AG09309 (cell line): ENCODE results near the gene ARHGAP22.

ENCODE experiments used
- DNase-seq: peaks from one replicate; pipeline ENCODE4 v3.0.0-alpha.2; 2010; ENCODE audit warnings: low read depth
- H3K4me3 ChIP-seq: 2 replicates; pipeline ENCODE4 v1.5.1; 2011; ENCODE audit warnings: mild to moderate bottlenecking, low read depth, low read length, moderate library complexity; ENCODE audit not compliant: control insufficient read depth
- TF ChIP-seq, protein P1 (sequence below): IDR thresholded peaks from 2 replicates; pipeline ENCODE4 v1.5.1; 2011; ENCODE audit warnings: mild to moderate bottlenecking, low read depth, low read length, inconsistent platforms; ENCODE audit not compliant: insufficient read depth, control insufficient read depth; ENCODE audit errors: missing control alignments

The ARHGAP22 gene

DNA sequence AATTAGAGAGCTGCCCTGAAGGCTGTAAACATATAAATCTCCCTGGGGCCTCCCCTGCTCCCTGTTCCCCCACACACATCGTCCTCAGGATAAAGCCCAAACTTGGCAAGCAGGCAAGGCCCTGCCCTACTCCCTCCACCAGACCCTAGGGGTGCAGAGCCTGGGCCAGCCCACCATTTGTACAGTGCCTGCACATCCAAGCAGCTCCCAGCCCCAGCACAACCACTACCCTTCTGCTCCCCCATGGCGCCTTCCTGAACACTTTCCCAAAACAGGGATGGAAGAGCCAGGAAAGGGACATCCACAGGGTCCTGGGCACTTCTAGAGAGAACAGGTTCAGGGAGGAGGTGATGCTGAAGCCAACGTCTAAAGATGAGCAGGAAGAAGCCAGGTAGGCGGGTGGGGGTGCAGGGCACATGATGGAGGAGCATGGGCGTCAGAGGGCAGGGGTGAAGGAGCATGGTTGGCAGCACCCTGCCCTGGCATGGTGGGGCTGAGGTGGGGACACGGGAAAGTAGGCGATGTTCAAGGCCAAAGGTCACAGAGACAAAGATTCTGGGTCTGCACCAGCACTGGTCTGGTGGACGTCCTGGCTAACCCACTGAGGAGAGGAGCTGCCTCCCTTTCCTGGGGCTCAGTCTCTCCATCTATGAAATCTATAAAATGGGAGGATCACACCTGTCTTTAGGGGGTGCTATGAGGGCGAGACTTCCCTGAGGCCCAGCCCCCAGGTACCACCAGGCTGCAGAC lies 140.6 kb downstream of the ARHGAP22 start:
- H3K4me3 ChIP-seq, result no peak overlapping the region
- DNase-seq, result no peak
- TF ChIP-seq, protein P1, sequence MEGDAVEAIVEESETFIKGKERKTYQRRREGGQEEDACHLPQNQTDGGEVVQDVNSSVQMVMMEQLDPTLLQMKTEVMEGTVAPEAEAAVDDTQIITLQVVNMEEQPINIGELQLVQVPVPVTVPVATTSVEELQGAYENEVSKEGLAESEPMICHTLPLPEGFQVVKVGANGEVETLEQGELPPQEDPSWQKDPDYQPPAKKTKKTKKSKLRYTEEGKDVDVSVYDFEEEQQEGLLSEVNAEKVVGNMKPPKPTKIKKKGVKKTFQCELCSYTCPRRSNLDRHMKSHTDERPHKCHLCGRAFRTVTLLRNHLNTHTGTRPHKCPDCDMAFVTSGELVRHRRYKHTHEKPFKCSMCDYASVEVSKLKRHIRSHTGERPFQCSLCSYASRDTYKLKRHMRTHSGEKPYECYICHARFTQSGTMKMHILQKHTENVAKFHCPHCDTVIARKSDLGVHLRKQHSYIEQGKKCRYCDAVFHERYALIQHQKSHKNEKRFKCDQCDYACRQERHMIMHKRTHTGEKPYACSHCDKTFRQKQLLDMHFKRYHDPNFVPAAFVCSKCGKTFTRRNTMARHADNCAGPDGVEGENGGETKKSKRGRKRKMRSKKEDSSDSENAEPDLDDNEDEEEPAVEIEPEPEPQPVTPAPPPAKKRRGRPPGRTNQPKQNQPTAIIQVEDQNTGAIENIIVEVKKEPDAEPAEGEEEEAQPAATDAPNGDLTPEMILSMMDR, result no peak

DNA sequence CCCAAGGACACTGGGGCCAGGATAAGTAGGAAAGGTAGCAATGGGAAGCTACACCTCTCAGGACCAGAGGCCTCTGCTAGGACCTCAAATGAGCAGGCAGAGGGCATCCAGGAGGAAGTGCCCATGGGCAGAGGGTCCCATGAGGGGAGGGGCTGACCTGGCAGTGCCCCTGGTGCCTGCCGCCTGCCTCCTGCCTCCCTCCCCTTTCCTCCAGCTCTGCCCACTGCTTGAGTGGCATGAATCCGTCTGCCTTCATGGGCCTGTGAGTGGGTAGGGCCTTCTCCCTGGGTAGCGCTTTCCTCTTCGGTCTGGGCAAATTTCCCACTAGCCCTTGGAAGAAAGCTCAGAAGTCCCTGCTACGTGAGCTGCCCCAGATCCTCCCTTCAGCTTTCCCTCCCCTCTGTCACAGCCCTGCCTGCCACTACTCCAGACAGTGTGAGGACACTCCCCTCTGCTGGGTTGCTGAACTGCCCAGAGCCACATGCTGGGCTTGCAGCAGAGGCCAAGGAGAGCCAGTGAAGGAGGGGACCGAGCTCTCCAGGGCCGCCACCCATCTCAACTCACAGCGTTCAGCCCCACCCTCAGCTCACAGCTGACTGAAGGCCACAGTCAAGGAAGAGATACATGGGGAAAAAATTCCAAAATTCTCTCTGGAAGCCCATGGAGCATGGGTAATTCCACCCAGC lies 141.4 kb downstream of the ARHGAP22 start:
- TF ChIP-seq, protein P1, result no peak
- no peak for DNase-seq
- H3K4me3 ChIP-seq, result no peak overlapping the region

DNA sequence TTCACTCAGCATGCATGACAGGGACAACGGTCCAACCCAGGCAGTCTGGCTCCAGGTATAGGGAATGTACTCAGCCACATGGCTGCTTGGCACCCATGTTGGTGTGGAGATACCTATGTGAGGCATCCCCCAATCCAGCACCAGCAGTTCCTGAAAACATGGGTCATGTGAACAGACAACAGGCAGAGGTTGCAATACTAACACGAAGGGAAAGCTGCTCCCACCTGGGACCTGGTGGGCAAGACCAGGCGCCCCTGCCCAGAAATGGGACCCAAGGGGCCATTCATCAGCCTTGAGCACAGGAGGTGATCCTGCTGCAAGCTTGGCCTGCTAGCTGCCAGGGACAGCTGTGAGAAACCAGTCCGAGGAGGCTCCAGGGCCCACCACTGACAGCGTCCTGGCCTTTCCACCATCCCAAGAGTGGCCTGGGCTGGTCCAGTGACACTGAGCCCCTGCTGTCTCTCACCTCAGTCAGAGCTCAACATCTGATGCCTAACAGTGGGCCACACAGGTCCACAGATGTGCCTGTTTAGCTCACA lies 142.3 kb downstream of the ARHGAP22 start:
- TF ChIP-seq, protein P1, result no peak
- H3K4me3 ChIP-seq, result no peak overlapping the region
- no peak for DNase-seq

DNA sequence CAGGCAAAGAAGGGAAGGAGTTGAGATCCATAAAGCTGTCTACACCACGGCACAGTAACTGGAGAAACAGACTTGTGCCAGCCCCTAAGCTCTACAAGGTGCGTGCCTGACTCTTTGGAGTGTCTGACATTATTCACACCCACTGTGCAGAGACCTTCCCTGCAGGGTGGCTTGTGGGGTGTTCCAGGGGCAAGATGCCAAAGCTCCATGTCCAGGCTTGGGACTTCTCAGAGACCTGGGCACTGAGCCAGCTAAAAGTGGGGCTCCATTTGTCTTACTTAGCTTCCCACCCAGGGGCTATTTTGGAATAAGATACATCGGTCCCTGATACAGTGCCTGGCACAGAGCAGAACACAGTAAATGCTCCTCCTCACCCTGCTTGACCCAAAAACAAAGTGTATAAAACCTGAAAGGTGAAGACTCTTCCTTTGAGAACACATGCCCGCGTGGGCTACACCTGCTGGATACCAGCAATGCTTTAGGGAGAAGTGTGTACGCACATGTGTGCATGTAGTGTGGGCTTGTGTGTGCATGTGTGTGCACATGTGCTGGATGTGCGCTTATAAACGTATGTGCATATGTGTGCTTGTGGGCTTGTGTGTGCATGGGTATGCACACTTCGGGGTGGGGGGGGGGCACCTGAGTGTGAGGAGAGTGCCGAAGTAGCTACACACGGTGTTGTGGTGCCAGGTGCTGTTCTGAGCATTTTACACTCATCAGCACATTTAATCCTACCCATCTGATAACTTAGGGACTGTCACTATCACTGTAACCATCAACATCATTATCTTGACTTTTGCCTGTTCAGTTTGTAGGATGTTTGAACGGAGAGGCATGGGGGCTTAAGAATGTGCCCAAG lies 143.0 kb downstream of the ARHGAP22 start:
- TF ChIP-seq, protein P1, result no peak
- no peak for DNase-seq
- no peak overlapping the region for H3K4me3 ChIP-seq

DNA sequence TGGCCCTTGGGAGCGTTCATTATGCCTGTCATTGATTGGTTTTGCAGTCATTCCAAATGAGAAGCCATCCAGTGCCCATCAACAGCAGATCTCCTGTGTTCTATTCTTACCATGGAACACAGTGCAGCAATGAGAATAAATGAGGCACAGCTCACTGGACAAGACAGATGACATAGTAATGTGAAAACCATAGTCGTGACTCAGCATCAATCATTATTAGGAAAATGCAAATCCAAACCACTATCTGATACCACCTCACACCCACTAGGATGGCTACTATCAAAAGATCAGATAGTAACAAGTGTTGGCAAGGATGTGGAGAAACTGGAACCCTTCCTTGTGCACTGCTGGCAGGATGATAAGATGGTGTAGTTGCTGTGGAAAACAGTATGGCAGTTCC lies 144.7 kb downstream of the ARHGAP22 start:
- DNase-seq, result no peak
- no peak overlapping the region for H3K4me3 ChIP-seq
- TF ChIP-seq, protein P1, result no peak
